MM.1S (cell line): Measurements from ENCODE around the gene TIGD6.

ENCODE experiments used
- EZH2 ChIP-seq: fragments of 300-600 bp; sonication (generic); optimal IDR thresholded peaks from 2 replicates; pipeline ENCODE3; 2017; ENCODE audit warnings: low read depth, mild to moderate bottlenecking, antibody characterized with exemption, low read length, mixed read lengths
- EZH2phosphoT487 ChIP-seq: fragments of 300-600 bp; sonication (generic); IDR thresholded peaks from 2 replicates; pipeline ENCODE4 v1.6.1; 2018; ENCODE audit warnings: antibody characterized with exemption, low read length
- TF ChIP-seq, protein P1 (sequence below): fragments of 300-600 bp; sonication (generic); IDR thresholded peaks from 2 replicates; pipeline ENCODE4 v1.5.1; 2016; ENCODE audit warnings: antibody characterized with exemption, low read length, mixed read lengths

- TF ChIP-seq, protein P1, sequence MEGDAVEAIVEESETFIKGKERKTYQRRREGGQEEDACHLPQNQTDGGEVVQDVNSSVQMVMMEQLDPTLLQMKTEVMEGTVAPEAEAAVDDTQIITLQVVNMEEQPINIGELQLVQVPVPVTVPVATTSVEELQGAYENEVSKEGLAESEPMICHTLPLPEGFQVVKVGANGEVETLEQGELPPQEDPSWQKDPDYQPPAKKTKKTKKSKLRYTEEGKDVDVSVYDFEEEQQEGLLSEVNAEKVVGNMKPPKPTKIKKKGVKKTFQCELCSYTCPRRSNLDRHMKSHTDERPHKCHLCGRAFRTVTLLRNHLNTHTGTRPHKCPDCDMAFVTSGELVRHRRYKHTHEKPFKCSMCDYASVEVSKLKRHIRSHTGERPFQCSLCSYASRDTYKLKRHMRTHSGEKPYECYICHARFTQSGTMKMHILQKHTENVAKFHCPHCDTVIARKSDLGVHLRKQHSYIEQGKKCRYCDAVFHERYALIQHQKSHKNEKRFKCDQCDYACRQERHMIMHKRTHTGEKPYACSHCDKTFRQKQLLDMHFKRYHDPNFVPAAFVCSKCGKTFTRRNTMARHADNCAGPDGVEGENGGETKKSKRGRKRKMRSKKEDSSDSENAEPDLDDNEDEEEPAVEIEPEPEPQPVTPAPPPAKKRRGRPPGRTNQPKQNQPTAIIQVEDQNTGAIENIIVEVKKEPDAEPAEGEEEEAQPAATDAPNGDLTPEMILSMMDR, result no peak
- TF ChIP-seq EZH2 (no peak), EZH2phosphoT487 (no peak)
Measured at GRCh38 chr5:149948993-149949392, 51.5 kb downstream of the TIGD6 start.
